Hepatocyte (in vitro differentiated cells): ENCODE data around the gene FLYWCH1.

Experiments used
- CTCF ChIP-seq: fragments of 200-600 bp; sonication (generic); IDR thresholded peaks from 2 replicates; pipeline ENCODE4 v1.5.1; 2016; ENCODE audit warnings: antibody characterized with exemption, mild to moderate bottlenecking; ENCODE audit not compliant: poor library complexity
- EZH2phosphoT487 ChIP-seq: fragments of 200-600 bp; sonication (generic); IDR thresholded peaks from one replicate; pipeline ENCODE4 v1.6.1; 2018; ENCODE audit warnings: antibody characterized with exemption, mild to moderate bottlenecking, low read depth, moderate library complexity; ENCODE audit not compliant: unreplicated experiment, severe bottlenecking

GRCh38 chr16:2937170-2937569 is 25.4 kb downstream of the FLYWCH1 start:
- TF ChIP-seq EZH2phosphoT487 (no peak), CTCF (no peak)
